SJCRH30 (cell line): Measurements from ENCODE around the gene GCA. TPM values are rescaled to one million over a fixed set of nuclear protein-coding genes. Genes with fewer than 3 reads are reported as not detected.

ENCODE experiments used
- DNase-seq, 2 experiments: peaks; one replicate each; pipeline ENCODE4 v3.0.0-alpha.2; 2015 to 2020
- H3K27ac ChIP-seq: fragments of 250-450 bp; sonication (Bioruptor Pico); 2 replicates; pipeline ENCODE4 v1.5.1; 2020; ENCODE audit warnings: mild to moderate bottlenecking, moderate library complexity
- H3K27me3 ChIP-seq: fragments of 250-450 bp; sonication (Bioruptor Pico); 2 replicates; pipeline ENCODE4 v1.5.1; 2020; ENCODE audit warnings: mild to moderate bottlenecking, moderate library complexity
- H3K36me3 ChIP-seq: fragments of 250-450 bp; sonication (Bioruptor Pico); 2 replicates; pipeline ENCODE4 v1.5.1; 2020; ENCODE audit warnings: mild to moderate bottlenecking, moderate library complexity
- H3K4me1 ChIP-seq: fragments of 250-450 bp; sonication (Bioruptor Pico); 2 replicates; pipeline ENCODE4 v1.5.1; 2020; ENCODE audit warnings: mild to moderate bottlenecking, moderate library complexity
- H3K4me3 ChIP-seq: fragments of 250-450 bp; sonication (Bioruptor Pico); 2 replicates; pipeline ENCODE4 v1.5.1; 2020; ENCODE audit warnings: mild to moderate bottlenecking, moderate library complexity
- H3K9me3 ChIP-seq: fragments of 250-450 bp; sonication (Bioruptor Pico); replicated peaks from 2 replicates; pipeline ENCODE4 v1.5.1; 2020; ENCODE audit warnings: mild to moderate bottlenecking, moderate library complexity
- total RNA-seq: library from RNA; depleted of rRNA; stranded (reverse); fragments of >200 nt; shearing (Covaris generic); gene quantifications from 2 replicates; pipeline ENCODE4 v1.2.3, GENCODE V29; 2014

The GCA gene
- total RNA-seq, 1 experiment from 2014 or later = 3.3 TPM

DNA sequence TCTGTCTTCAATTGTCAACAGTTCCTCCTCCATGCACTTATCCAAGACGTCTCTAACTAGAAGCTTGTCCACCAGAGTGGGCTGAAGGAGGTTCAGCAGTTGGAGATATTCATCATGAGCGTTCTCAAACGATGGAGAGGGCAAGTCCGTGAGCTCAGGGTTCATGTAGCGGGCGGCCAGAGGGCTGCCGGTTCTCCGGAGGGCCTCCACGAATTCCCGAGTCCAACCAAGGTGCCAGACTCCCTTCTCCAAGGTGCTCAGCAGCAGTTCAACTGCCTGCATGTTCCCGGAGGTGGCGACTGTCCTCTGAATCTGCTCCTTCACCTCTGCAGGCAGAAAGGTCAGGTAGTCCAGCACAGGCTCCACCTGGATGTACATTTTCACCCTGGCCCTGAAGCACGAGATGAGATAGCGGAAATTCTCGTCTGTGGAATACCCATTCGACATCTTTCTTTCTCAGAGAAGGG, 26.0 kb upstream of the GCA start:
- no peaks in the 10 kb centered on the region for H3K4me1 ChIP-seq
- H3K4me3 ChIP-seq = no peak overlapping the region
- DNase-seq = no peak
- no peak overlapping the region for H3K27ac ChIP-seq
- no peaks in the 10 kb centered on the region for H3K36me3 ChIP-seq
- no peaks in the 10 kb centered on the region for H3K9me3 ChIP-seq
- no peaks in the 10 kb centered on the region for H3K27me3 ChIP-seq

DNA sequence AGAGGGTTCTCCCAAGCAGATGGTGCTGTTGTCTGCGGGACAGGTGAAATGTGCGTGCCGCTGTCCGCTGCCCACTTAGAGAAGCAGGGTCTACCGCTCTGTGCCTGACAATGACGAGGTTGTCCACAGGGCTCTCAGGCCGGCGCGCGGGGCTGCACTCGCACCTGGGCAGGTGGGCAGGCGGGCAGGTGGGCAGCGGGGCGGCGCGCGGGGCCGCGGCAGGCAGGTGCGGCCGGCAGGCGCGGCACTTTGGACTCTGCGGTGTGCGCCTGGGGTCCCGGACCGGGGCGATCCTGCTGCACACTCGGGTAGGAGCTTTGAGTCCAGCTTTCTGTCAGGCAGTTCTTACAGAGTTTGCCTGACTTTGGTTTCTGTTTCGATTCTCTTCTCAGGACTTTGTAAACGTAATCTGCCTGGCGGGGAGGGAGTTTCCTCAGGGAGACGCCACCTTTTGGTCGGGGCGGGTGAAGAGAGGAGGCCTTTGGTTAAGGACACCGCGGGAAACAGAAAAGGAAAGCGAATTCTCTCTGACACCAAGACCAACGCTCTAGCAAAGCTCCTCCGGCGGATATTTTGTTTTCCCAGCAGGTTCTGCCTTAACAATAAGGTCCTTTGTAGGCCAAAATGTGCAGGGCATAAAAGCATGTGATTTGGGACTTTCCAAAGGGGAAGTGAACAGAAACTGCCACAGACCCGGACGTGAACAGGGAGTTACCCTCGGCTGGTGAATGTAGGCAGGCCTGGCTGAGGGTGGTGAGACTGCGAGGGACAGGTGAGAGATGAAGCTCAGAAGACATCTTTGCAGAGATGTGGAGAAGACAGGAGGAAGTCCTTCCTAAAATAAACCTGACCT, 25.4 kb upstream of the GCA start, which contains the start of gene IFIH1:
Gene IFIH1 (minus strand): TSS at position 357 of the 853 bp plus-strand sequence. CDS start 377 bp downstream, outside the sequence.
- Histone ChIP-seq H3K9me3 (no peaks in the 10 kb centered on the region), H3K27ac (no peak within 1 kb of the TSS), H3K4me3 (peak within 1 kb of the TSS; percentile 29; the same call in 1 of the 2 replicates), H3K27me3 (no peaks in the 10 kb centered on the region), H3K36me3 (no peaks in the 10 kb centered on the region), H3K4me1 (no peaks in the 10 kb centered on the region)
- DNase-seq = peak in 1 of 2 experiments; percentile 24

DNA sequence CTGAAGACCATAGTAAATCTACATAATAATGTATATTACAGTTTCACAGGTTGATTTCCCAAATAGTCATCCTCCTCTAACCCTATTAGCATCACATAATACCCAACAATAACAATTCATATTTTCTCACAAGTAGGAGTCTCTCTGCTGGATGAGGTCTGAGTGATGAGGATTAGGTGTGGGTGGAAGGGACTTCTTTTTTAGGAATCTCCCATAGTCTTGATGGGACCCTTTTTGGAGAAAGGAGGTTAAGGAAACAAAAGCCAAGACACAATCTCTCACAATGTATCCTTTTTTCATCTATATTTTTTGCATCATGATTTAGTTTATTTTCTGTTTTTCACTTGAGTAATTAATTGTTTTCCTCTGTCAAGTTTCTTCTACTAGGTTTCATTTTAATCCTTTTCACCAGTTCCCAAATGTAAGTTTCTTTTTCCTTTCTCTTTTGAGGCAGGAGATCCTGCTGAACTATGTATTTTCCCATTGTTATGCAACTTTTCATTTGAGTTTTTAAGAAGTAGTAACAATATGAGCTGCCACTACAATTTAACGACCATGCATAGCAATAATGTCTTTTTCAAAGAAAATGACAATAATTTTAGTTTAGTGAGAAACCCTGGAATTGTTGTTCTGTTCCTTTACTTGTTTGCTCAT, 22.9 kb upstream of the GCA start:
- Histone ChIP-seq H3K9me3 (no peaks in the 10 kb centered on the region), H3K4me1 (no peaks in the 10 kb centered on the region), H3K27ac (no peak overlapping the region), H3K36me3 (no peaks in the 10 kb centered on the region), H3K4me3 (no peak overlapping the region), H3K27me3 (no peaks in the 10 kb centered on the region)
- no peak for DNase-seq

DNA sequence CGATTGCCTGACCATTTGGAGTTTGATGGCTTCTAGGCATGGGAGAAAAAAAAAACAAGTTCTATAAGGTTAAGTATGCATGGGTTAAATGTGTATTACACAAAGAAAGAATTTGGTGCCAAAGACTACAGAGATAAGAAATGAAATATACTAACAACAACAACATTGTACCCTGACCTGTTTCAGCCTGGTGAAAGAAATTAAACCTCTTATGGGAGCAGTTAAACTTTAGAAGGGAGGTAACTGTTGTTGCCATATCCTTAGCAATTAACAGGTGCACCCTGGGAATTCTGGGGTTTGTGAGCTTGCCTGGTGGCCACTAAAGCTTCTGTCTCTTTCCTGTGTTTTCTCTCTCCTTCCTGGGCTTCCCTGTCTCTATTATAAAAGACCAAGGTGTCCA, 19.0 kb upstream of the GCA start:
- no peaks in the 10 kb centered on the region for H3K9me3 ChIP-seq
- no peak overlapping the region for H3K4me3 ChIP-seq
- no peak overlapping the region for H3K27ac ChIP-seq
- H3K36me3 ChIP-seq = no peaks in the 10 kb centered on the region
- DNase-seq = no peak
- H3K4me1 ChIP-seq = no peaks in the 10 kb centered on the region
- no peaks in the 10 kb centered on the region for H3K27me3 ChIP-seq

DNA sequence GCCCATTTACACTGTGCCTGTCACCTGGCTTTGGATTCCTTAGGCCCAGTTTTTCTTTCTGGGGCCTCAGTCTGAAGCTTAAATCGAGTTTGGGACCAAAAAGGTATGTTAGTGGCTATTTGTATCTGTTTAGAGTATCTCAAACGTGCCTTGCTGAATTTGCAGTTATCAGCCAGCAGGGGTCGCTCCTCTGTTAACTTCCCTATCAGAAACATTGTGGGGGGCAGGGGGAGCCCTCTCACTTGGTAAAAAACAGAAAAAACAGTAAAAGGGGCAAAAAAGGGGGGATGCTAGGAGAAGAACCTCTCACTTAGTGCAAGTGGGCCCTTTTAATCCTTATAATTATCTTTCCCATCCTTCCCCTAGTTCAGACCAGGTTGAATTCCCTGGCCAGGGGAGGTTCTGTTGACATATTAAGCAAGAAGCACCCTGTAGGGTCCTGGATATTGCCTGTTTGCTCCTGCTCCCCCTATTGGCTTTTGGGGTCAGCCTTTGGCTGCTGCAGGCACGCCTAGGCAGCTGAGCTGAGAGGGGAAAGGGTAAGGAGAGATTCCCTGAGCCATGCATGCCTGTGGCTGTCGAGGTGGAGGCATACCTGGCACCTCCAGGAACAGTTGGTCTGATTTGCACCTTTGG, 16.7 kb upstream of the GCA start:
- Histone ChIP-seq H3K4me3 (no peak overlapping the region), H3K9me3 (no peaks in the 10 kb centered on the region), H3K27me3 (no peaks in the 10 kb centered on the region), H3K4me1 (peaks cover 10% of the 10 kb centered on the region), H3K27ac (no peak overlapping the region), H3K36me3 (no peaks in the 10 kb centered on the region)
- DNase-seq = peak in 1 of 2 experiments; percentile 37

DNA sequence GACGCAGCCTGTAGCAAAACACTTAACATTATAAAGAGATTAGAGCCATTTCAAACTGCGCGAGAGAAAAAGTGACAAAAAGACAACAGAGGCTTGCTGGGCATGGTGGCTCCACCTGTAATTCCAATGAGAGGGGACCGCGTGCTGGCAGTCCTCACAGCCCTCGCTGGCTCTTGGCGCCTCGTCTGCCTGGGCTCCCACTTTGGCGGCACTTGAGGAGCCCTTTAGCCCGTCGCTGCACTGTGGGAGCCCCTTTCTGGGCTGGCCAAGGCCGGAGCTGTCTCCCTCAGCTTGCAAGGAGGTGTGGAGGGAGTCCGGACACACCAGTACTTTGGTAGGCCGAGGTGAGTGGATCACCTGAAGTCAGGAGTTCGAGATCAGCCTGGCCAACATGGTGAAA, 16.1 kb upstream of the GCA start:
- H3K36me3 ChIP-seq = no peaks in the 10 kb centered on the region

DNA sequence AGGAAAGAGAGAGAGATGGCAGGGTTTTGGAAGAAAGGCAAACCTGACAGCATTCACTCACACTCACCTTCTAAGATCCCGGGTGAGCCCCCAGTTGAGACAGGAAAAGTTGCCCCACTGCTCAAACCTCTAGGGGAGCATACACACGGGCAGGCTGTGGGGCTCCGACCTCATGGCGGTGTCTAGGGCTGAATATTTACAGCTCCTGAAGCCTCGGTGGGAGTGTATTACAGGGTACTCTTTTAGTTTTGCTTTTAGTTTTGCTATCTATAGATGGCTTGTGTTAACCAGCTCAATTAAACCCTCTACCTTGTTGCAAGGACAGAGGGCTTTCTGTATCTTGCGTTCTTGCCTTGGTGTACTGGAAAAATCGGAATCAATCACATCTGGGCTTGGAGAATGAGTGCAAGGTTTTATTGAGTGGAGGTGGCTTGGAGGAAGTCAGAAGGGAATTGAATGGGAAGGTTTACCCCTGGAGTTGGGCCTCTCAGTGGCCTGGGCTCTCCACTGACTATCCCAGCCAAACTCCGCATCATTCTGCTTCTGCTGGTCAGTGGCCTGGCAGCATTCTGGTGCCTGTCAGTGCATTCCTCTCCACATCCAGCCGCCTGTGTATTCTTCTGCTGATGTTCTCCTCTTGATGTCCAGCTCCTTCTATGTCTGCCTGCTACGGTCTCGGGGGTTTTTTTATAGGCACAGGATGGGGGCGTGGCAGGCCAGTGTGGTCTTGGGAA, 15.3 kb upstream of the GCA start:
- H3K4me1 ChIP-seq = peaks cover 10% of the 10 kb centered on the region
- H3K9me3 ChIP-seq = no peaks in the 10 kb centered on the region
- no peaks in the 10 kb centered on the region for H3K27me3 ChIP-seq

More for the DNA sequence above, 16.1 kb upstream of the GCA start:
- Histone ChIP-seq H3K4me3 (no peak overlapping the region), H3K4me1 (peaks cover 10% of the 10 kb centered on the region), H3K27me3 (no peaks in the 10 kb centered on the region), H3K9me3 (no peaks in the 10 kb centered on the region), H3K27ac (no peak overlapping the region)
- DNase-seq = no peak

DNA sequence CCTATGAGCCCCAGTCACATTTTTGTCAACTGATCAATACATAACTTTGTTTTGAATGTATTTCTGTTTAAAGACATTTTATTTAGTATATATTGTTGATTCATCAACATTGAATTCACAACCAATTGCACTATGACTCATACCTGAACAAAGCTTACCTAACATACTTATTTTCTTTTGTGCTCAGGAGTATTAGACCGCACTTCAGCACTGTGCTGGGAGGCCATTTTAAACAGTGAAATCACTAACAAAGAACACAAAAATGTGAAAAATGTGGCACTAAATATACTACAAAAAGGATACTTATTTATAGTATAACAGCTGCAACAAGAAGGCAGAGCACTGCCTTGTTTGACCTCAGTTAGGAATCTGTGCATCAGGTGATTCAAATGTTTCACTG, 13.1 kb upstream of the GCA start:
- Histone ChIP-seq H3K27ac (peak overlapping the region; percentile 27; the same call in 1 of the 2 replicates), H3K4me3 (no peak overlapping the region), H3K9me3 (no peaks in the 10 kb centered on the region), H3K4me1 (peaks cover 10% of the 10 kb centered on the region), H3K36me3 (no peaks in the 10 kb centered on the region), H3K27me3 (no peaks in the 10 kb centered on the region)
- no peak for DNase-seq

More for the DNA sequence above, 15.3 kb upstream of the GCA start:
- Histone ChIP-seq H3K4me3 (no peak overlapping the region), H3K36me3 (no peaks in the 10 kb centered on the region), H3K27ac (no peak overlapping the region)
- DNase-seq = no peak

DNA sequence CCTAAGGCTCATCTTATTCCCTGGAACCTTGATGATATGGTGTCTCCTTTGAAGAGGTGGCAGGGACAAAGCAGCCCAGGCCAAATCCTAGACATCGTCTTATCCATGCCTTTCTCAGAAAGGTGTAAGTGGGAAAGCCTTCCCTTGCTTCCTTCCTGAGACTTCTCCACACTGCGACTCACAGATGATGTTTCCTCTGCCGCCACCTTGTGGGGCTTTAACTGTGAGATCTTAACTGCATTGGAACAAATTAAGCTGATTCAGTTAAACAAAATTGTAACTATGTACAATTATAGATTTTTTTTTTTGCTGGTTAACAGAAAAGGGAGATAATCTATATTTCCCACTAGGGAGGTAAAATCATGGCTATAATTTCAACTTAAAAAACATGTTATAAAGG, 10.0 kb upstream of the GCA start:
- no peaks in the 10 kb centered on the region for H3K9me3 ChIP-seq
- peaks cover 10% of the 10 kb centered on the region for H3K4me1 ChIP-seq
- peak in 1 of 2 experiments; percentile 28 for DNase-seq

DNA sequence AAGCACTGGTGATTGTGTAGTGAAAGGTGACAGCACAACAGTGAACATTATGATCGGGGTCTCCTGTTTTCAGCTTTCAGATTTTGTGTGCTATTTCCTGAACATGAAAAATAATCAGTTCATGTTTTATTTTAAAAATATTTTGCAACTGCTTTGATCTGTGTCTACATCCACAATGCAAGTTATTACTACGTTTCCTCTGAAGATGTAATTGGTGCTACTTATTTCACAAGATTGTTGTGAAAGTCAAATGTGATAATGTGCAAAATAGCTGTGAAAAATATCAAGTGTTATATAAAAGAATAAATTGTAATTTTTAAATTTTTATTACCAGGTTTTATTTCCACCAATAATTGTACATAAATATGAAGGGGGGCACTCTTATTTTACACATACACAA, 6.1 kb upstream of the GCA start:
- Histone ChIP-seq H3K4me3 (no peak overlapping the region), H3K36me3 (no peaks in the 10 kb centered on the region), H3K27me3 (no peaks in the 10 kb centered on the region), H3K4me1 (no peaks in the 10 kb centered on the region), H3K9me3 (no peaks in the 10 kb centered on the region), H3K27ac (no peak overlapping the region)
- DNase-seq = no peak

More for the DNA sequence above, 10.0 kb upstream of the GCA start:
- H3K4me3 ChIP-seq = no peak overlapping the region
- H3K27ac ChIP-seq = no peak overlapping the region
- H3K36me3 ChIP-seq = no peaks in the 10 kb centered on the region
- H3K27me3 ChIP-seq = no peaks in the 10 kb centered on the region

DNA sequence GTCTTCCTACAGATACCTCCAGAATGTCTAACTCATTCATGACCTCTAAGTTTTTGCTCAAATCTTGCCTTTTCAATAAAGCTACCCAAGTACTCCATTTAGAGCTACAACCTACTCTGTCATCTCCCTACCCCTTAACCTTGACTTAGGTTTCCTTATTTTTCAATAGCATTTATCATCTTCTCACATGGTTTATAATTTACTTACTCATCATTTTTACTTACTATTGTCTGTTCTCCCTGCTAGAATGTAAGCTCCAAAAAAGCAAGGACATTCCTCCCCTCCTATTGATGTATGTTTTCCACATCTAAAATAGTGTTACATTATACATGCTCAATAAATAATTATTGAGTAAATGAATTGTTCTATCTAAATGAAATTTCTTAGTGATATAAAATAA, 3.1 kb upstream of the GCA start:
- no peaks in the 10 kb centered on the region for H3K27me3 ChIP-seq
- H3K36me3 ChIP-seq = no peaks in the 10 kb centered on the region
- H3K4me1 ChIP-seq = no peaks in the 10 kb centered on the region
- no peak overlapping the region for H3K4me3 ChIP-seq
- no peak overlapping the region for H3K27ac ChIP-seq
- no peak for DNase-seq
- H3K9me3 ChIP-seq = no peaks in the 10 kb centered on the region

DNA sequence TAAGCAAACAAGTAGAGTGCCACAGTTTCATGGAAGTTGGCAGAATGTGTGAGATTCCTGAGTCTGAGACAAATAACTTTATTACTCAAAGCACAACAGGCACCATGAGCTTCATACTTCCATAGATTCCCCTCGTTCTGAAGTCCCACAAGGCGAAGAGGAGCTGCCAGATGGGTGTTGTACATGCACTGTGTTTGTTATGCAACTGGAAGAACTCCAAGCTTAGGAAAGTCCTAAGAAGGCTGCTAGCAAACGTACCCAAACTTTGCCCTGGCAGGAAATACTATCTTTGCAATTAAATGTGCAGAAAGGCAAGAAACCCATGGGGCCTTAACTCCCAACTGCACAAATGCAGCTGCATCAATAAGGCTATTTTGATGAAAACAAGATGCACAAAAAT, 1.6 kb upstream of the GCA start:
- Histone ChIP-seq H3K4me3 (no peak overlapping the region), H3K36me3 (no peaks in the 10 kb centered on the region), H3K27me3 (no peaks in the 10 kb centered on the region), H3K27ac (no peak overlapping the region), H3K4me1 (no peaks in the 10 kb centered on the region), H3K9me3 (no peaks in the 10 kb centered on the region)
- DNase-seq = no peak

DNA sequence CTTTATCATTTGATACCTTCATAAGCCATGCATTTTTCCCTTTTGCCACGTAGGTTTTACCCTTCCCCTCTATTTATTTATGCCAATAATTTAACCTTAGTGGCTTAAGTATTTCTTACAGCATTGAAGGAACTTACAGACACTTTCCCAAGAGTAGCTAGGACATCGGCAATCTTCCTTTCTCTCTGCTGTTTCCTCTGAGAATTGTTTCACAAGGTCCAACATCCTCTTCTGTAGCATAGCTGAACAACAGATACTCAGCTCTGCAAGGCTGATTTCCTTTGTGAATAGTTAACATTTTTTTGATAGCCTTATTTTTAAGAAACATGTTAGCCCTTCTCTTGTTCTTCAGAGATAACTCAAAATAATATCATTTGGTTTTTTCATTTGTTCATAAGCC, 1.1 kb upstream of the GCA start:
- no peaks in the 10 kb centered on the region for H3K36me3 ChIP-seq
- H3K4me3 ChIP-seq = no peak overlapping the region
- no peaks in the 10 kb centered on the region for H3K9me3 ChIP-seq
- H3K27me3 ChIP-seq = no peaks in the 10 kb centered on the region
- no peak for DNase-seq
- no peak overlapping the region for H3K27ac ChIP-seq
- no peaks in the 10 kb centered on the region for H3K4me1 ChIP-seq

DNA sequence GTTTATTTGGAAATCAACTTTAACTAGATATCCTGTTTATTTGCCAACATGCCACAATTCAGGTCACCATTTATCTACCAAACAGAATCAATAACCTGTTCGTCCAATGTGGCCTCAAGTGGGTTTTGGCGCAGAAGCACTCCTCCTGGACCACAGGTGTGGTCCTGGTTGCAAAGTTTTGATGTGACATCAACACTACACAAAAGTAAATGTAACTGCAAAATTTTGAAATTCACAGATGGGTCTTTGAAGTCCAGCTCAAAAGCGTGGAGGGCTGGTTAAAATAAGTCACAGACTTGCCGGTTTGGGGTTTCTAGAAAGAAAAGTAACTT, 474 bp upstream of the GCA start:
- no peaks in the 10 kb centered on the region for H3K27me3 ChIP-seq
- H3K4me1 ChIP-seq = no peaks in the 10 kb centered on the region
- H3K9me3 ChIP-seq = no peaks in the 10 kb centered on the region
- DNase-seq = no peak
- peak overlapping the region; percentile 58 for H3K4me3 ChIP-seq
- H3K36me3 ChIP-seq = no peaks in the 10 kb centered on the region
- H3K27ac ChIP-seq = no peak overlapping the region

DNA sequence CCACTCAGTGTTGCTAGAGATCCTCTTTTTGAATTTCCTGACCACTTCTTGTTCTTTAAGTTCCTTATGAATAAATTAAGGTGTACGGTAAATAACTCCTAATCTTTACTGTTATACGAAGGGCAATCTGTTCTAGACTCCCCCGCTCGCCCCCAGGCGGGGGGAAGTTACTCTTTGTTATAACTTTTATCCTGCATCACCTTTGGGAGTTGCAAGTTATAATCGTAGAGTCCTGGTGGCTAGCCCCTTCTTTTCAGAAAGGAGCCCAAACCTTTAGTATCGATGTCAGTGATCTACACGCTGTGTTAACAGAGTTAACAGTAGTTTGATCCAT, 652 bp downstream of the GCA start:
- no peaks in the 10 kb centered on the region for H3K4me1 ChIP-seq
- H3K9me3 ChIP-seq = no peaks in the 10 kb centered on the region
- no peaks in the 10 kb centered on the region for H3K27me3 ChIP-seq
- H3K4me3 ChIP-seq = peak overlapping the region; percentile 58
- H3K36me3 ChIP-seq = no peaks in the 10 kb centered on the region
- no peak for DNase-seq
- no peak overlapping the region; the same call in 1 of the 2 replicates for H3K27ac ChIP-seq
